Stimulated activated CD4-positive, alpha-beta T cell treated with anti-CD3 and anti-CD28 coated beads, Interleukin-1b, Interleukin-23, amount 100 ng/mL, for 4 hours (primary cell): ENCODE data around the gene DPP7.
"Not testable (repeated sequence)": the region's sequence is repeated elsewhere in the genome, so short reads cannot be mapped to it uniquely, and the experiment has no call there.

Experiments used
- DNase-seq, 2 donors: peaks; one replicate each; pipeline ENCODE4 v3.0.0-alpha.2; 2020; ENCODE audit warnings: low read depth in 2 of 2

DPP7 gene

DNA sequence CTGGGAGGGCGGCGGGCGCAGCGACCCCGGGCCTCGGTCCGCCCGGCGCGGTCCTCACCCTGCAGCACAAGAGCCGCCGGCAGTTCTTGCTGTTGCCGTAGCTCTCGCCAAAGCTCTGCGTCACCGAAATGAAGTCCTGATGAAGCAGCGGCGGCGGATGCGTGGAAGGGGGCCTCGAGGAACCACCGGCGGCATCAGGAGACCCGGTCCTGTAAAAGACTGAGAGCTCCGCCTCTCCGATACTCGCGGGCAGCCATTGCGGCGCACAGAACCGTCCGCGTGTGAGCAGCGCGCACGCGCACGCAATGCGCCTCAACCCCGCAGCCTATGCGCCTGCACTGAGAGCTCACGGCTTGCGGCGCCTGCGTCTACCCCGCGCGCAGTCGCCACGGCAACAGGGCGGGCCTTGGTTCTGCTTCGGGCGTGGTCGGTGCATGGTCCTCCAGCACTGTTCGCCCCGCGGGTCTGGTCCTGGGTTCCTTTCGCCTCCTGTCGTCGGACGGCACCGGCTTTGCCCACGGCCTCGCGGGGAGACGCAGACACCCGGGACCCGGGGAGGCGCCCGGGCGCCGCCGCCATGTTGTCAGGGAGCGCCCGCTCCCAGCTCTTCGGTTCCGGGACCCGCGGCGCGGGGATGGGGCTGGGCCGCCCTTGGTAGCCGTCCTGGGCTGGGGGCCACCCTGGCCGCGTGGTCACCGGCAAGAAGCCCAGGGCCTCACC, 15.1 kb upstream of the DPP7 start:
- peak; percentile 82 to 85 for DNase-seq

DNA sequence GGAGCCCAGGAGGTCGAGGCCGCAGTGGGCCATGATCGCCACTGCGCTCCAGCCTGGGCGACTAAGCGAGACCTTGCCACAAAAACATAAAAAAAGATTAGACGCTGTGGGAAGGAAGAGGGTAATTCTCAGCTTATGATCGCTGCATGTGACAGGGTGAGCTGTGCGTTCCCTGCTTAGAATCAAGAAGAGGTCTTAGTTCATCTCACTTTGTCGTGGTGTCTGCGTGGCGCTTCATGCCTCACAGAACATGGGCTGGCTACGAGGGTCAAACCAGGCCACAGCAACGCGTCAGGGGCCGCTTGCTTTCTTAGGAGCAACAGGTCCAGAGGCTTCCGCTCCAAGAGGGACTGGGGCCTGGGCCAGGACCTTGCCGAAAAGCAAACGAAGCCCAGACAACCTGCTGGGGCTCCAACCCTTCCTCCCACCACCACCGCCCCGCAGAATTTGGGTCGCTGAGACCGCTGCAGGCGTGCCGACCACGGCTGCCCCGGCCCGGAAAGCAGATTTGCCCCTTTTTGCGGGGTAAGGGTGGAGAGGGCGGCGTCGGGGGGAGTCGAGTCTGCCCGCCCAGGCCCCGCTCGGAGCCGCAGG, 14.4 kb upstream of the DPP7 start:
- no peak for DNase-seq

DNA sequence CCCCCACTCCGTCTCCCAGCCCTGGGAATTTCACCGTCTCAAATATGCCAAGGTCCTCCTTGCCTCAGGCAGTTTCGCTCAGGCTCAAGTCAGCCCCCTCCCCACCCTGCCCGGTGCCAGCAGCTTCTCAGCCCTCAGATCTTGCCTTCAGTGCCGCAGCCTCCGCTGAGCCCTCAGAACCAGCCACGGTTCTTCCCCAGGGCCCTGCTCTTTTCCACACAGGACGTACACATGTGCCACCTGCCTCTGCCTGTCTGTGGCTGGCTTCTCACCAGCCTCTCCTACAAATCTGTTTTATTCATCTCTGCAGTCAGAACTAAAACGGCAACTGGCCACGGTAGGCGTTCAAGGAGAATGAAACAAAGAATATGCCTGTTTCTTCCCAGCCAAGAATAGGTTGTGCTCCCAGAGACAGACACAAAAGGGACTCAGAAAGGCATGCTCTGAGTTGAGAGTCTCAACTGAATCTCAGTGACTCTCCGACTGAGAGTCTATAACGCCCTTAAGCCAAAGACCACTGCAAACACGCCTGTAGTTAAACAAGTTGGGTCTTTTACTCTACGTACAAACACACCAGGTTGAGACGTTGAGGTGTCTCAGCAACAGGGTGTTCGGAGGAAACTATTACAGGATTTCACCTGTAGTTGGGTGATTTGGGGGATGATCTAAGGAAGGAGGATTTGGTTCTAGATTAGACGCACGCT, 13.8 kb upstream of the DPP7 start:
- DNase-seq: no peak

DNA sequence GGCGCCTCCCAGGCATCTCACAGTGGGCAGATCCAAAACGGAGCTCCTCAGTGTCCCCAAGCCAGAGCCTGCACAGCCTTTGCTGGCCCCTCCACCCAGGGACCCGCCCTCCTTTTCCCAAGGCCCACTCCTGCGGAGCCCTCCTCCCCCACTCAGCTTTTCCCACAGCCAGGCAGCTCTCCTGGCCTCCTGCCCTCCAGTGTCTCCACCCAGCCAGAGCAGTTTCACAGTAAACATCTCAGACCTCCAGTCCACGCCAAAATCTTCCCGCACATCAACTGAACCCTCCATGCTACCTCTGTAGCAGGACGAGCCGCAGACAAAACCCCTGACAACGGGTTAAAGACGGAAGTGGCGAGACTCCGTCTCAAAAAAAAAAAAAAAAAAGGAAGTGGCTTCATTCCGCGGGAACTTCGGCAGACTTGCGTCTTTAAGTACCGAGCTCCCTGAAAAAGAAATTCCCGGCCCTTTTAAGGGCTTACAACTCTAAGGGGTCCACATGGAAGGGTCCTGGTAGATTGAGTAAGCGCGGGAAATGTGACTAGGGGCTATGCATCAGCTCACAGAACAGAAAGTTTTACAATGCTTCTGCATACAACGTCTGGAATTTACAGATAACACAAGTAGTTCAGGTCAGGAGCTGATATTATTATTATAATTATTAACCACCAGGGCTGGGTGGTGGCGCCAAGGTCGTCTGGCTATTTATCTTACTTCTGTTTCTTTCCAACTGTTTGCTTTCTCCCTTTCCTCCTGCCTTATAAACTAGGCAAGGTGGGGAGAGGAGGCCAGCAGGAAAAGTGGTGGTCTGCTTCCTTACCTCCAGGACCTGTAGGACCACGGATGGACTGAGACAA, 13.0 kb upstream of the DPP7 start:
- DNase-seq: no peak

DNA sequence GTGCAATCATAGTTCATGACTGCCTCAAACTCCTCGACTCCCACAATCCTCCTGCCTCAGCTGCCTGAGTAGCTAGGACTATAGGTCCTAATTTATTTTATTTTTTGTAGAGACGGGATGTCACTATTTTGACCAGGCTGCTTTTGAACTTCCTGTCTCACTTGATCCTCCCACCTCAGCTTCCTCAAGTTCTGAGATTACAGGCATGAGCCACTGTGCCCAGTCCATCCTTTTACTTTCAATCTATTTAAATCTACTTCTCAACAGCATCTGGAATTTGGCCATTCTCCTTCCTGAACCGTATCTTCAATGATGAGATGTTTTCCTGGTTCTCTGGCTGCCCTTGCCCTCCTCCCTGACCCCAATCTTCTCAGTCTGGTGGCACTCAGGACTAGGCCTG, 12.3 kb upstream of the DPP7 start:
- no peak for DNase-seq

DNA sequence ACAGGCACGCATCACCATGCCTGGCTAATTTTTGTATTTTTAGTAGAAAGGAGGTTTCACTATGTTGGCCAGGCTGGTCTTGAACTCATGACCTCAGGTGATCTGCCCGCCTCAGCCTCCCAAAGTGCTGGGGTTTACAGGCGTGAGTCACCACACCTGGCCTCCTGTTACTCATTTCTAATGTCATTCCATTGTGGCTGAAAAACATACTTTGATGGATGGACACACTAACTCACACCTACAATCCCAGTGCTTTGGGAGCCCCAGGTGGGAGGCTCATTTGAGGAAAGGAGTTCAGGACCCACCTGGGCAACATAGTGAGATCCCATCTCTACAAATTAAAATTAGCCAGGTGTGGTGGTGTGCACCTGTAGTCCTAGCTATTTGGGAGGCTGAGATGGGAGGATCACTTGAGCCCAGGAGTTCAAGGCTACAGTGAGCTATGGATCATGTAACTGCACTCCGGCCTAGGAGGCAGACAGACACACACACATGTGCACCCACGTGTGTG, 9.5 kb upstream of the DPP7 start:
- DNase-seq: not testable (repeated sequence)

DNA sequence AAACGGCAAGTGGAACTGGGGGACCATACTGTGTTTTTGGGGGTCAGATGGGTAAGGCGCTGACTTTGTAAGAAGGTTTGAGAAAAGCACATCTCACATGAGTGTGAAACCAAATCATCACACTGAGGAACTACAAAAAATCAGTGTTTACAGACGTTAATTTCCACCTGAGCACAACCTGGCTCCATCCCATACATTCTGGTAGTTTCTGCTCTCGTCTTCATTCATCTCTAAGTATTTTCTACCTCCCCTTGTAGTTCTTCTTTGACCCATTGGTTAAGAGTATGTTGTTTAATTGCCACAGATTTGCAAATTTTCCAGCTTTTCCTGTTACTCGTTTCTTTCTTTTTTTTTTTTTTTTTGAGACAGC, 8.9 kb upstream of the DPP7 start:
- no peak for DNase-seq

DNA sequence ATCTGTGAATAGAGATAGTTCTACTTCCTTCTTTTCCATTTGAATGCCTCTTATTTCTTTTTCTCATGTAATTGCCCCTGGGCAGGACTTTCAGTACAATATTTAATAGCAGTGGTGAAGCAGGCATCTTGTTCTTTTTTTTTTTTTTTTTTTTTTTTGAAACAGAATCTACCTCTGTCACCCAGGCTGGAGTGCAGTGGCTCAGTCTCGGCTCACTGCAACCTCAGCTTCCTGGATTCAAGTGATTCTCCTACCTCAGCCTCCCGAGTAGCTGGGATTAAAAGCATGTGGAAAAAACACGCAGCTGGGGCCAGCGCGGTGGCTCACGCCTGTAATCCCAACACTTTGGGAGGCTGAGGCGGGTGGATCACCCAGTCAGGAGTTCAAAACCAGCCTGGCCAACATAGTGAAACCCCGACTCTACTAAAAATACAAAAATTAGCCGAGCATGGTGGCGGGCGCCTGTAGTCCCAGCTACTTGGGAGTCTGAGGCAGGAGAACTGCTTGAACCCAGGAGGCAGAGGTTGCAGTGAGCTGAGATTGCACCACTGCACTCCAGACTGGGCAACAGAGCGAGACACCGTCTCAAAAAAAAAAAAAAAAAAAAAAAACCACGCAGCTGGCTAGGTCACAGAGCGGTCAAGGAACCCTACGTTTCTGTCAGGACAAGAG, 8.4 kb upstream of the DPP7 start:
- DNase-seq: not testable (repeated sequence)

DNA sequence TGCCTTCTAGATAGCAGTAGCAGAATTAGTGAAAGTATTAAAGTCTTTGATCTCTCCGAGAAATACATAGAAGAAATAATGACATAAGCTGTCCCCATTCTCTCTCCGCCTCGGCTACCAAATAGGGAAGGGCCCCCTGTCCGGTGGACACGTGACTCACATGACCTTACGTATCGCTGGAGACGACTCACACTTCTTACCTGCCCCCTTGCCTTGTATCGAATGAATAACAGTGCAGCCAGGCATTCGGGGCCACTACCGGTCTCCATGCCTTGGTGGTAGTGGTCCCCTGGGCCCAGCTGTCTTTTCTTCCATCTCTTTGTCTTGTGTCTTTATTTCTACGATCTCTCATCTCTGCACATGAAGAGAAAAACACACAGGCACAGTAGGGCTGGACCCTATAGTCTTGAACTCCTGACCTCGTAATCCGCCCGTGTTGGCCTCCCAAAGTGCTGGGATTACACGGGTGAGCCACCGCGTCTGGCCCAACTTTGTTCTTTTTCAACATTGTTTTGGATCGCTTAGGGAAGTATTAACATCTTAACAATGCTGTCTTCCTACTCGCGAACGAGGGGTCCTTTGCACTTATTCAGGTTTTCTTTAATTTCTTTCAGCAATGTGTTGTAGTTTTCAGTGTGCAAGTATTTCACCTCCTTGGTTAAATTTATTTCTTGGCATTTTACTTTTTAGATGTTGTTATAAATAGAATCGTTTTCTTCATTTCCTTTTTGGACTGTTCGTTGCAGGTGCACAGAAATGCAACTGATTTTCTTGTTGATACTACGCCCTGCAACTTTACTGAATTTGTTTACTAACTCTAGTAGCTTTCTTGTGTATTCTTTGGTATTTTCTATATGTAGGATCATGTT, 7.6 kb upstream of the DPP7 start:
- DNase-seq: not testable (repeated sequence)

DNA sequence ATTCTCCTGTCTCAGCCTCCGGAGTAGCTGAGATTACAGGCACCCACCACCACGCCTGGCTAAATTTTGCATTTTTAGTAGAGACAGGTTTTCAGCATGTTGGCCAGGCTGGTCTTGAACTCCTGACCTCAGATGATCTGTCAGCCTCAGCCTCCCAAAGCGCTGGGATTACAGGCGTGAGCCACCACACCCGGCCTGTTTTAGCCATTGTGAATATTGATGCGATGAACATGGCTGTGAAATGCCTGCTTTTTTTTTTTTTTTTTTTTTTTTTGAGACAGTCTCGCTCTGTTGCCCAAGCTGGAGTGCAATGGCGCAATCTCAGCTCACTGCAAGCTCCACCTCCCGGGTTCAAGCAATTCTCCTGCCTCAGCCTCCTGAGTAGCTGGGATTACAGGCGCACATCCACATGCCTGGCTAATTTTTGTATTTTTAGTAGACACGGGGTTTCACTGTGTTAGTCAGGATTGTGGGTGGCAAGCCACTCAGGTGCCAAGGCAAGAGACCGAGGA, 3.6 kb upstream of the DPP7 start:
- not testable (repeated sequence) for DNase-seq

DNA sequence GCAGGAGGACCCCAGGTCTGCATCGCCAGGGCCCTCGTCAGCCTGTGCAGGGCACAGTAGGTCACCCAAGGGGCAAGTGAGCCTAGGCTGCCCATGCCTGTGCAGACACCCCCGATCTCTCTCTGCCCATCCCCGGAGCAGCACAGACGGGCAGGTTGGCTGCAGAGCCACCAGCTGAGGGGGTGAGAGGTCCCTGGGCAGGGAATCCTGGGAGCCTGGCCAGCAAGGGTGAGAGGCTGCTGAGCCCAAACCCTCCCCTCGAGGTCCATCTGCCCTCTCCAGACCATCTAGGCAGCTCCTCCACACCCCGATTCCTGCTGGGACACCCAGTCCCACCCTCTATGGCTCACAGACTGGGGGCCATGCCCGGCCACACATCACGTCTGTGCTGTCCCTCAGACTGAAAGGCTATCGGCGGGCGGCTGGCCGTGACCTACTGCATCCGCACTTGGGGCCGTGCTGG, 2.8 kb upstream of the DPP7 start:
- DNase-seq: no peak

DNA sequence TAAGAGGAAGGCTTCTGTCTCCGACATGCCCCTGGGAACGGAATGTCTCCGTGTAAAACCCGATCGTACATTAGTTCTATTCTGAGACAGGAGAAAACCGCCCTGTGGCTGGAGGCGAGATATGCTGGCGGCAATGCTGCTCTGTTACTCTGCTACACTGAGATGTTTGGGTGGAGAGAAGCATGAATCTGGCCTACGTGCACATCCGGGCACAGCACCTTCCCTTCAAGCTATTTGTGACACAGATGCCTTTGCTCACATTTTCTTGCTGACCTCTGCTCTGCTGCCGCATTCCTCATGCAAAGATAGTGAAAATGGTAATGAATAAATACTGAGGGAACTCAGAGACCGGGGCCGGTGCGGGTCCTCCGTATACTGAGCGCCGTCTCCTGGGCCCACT, 2.2 kb upstream of the DPP7 start:
- DNase-seq: no peak

DNA sequence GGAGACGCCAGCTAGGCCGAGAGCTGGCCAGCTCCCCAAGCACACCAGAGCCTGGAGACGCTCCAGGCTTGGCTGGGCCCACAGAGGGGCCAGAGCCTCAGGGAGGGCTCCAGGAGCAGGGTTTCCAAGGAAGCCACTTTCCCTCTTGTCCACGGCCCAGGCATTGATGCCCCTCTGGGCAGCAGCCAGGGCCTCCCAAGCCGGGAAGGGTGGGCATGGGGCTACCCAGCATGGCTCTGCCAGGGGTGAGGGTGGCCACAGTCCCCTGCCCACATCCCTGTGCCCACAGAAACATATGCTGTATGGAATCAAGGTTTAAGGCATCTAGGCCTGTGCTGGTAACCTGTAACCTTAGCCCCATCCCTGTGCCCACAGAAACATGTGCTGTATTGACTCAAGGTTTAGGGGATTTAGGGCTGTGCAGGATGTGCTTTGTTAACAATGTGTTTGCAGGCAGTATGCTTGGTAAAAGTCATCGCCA, 1.5 kb upstream of the DPP7 start:
- DNase-seq: no peak

DNA sequence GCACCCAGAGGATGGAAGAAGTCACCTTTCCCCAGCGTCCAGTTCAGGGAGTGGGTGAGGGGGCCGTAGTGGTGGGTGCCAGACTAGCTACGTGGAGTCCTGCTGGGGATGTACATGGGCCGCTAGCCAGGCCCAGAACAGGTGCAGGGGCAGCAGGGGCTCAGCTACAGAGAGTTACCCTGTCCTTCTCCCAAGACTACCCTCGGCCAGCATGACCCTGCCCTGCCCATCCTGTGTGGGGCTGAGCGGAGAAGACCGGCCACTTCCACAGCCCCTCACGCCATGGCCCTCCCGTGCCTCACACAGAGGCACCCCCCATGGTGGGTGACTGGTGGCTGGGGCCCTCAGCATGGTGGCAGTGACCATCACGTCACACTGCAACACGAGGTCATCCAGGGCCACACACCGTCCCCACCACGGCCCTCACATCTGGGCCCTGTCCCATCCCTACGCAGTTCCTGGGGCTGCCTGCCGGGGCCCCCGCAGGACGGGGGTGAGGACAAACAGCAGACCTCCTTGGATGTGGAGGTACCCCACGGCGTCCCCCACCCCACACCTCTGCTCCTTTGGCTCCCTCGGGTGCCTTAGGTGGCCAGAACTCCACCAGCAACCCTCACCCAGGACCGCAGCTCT, 977 bp upstream of the DPP7 start:
- no peak for DNase-seq

DNA sequence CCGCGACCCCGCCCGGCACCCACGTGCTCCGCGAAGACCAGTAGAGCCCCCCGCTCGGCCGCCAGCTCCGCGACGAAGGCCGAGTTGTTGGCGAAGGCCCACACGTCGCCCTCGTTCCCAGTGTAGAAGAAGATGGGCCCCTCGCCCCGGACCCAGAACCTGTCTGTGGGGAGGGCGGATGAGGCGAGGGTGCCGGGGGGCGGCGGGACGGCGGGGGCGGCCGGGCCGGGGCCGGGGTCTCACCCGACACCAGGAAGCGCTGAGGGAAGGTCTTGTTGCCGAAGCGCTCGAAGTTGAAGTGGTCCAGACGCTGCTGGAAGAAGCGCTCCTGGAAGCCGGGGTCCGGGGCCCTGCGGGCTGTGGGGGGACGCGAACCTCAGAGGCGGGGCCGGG, 317 bp downstream of the DPP7 start:
- no peak for DNase-seq

DNA sequence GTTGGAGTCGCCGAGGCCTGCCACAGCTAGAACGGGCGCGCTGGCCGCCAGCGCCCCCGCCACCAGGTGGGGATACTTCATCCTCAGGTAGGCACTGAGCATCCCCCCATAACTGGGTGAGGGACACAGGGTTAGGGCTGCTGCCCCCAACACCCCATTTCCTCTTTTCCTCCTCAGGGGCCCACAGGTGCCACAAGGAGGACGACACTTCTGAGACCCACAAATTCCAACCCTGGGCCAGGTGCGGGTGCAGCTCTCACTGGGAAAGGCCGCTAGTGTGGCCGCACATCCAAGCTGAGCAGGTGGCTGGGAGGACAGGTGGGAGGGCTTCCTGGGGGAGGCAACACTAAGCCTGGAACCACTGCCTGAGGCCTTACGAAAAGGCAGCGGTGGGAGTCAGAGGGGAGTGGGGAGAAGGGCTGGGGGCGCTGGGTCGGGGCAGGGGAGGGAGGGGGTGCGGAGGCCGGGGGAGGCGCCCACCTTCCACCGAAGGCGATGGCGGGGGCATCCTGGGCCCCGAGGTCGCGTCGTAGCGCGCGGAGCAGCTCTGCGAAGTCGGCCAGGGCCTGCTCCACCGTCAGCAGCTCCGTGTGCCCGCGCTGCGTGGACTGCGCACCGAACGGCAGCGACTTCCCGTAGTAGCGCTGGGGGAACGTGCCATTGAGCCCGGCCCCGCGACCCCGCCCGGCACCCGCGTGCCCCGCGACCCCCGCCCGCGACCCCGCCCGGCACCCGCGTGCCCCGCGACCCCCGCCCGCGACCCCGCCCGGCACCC, 961 bp downstream of the DPP7 start:
- DNase-seq: no peak

DNA sequence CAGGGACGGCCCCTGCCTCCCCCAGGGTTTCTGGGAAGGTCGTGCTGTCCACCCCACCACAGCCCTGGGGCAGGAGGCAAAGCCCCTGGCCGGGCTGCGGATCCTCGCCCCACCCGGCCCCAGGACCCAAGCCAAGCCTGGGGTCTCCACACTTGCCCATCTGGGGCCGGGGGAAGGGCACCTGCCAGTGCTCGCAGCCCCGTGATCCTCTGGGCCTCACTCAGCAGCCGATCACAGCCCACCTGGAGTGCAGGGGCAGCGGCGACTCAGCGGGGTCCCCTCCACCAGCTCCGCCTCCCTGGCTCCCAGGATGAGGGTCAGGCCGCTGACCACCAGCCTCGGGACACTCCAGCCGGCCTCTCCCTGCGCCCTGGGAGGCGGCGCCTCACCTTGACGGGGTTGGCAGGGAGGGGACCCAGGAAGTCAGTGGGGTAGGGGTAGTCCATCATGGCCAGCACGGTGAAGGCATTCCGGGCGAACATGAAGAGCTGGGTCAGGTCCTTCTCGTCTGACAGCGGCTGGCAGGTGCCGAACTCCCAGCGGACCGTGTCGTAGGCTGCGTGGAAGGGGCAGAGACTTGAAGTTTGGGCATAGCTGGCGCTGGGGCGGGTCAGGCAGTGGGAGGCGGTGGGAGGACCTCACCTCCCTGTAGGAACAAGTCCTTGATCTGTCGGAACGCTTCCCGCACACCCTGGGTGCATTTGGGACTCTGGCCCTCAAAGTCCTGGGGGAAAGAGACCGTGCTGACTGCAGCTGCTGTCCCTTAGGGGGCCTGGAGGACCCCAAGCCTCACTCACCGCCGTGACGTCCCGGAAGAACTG, 1.8 kb downstream of the DPP7 start:
- DNase-seq: no peak
